ENCODE measurements around the gene RIPOR3.
A peak's percentile ranks its signal among the peaks of the same experiment; 100 is the strongest.
"Not testable (repeated sequence)": the region's sequence is repeated elsewhere in the genome, so short reads cannot be mapped to it uniquely, and the experiment has no call there.

RIPOR3 gene

DNA sequence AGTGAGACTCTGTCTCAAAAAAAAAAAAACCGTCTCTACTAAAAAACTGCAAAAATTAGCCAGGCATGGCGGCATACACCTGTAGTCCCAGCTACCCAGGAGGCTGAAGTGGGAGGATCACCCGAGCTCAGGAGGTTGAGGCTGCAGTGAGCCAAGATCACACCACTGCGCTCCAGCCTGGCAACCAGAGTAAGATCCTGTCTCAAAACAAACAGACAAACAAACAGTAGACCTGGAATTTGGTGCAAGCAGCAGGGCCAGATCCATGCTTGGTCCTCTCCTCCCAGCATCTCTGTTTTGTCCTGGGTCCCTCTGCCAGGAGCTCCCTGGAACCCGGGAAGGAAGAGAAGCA, 11.6 kb downstream of the RIPOR3 start:
- DNase-seq, result no peak

DNA sequence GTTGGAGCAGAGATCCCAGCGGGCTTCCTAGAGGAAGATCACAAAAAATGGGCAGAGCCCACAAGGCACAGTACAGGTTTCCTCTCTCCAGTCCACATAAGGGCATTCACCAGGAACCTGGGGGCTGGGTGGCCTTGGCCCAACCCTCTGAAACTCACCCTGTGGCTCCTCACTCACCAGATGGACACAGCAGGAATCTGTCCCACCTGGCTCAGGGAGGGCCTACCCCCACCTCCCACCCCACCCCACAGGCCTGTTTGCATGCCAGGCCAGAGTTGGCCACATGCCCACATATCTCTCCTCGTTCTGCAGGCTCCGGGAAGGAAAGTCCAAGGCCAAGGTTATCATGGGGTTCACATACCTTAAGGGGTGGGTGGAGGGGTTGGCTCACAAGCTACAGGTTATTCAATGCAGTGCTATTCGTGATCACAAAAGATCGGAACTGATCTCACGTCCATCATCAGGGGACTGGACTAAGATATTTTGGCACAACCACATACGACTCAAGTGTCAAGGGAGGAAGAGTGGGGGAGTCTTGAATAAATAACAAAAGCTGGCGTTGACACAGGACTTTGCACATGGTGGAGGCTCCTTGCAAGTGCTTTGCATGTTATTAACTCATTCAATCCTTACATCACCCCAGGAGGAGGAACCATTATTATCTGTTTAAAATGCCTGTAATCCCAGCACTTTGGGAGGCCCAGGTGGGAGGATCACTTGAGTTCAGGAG, 13.0 kb downstream of the RIPOR3 start:
- DNase-seq, result no peak

DNA sequence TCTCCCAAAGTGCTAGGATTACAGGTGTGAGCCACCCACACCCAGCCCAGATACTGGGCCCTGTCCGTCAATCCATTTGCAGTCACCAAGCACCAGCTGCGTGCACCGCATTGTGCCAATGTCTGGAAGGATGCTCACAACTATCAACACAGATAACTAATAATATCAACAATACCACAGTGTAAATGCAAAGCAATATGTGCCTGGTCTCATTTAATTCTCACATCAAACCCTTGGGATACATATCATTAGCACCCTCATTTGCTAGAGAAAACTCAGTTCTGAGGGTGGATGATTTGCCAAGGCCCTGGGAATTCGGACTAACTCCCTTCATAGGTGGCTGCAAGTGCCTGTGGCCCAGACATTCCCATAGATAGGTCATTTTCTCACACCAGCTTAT, 14.5 kb downstream of the RIPOR3 start:
- DNase-seq, result no peak

DNA sequence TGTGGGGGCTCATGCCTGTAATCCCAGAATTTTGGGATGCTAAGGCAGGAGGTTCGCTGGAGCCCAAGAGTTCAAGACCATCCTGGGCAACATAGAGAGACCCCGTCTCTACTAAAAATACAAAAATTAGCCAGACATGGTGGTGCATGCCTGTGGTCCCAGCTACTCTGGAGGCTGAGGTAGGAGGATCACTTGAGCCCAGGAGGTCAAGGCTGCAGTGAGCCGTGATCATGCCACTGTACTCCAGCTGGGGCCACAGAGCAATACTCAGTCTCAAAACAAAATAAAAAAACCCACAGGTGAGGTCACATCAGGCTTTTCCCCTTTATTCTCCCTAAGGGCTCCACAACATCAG, 15.0 kb downstream of the RIPOR3 start:
- DNase-seq, result not testable (repeated sequence)

DNA sequence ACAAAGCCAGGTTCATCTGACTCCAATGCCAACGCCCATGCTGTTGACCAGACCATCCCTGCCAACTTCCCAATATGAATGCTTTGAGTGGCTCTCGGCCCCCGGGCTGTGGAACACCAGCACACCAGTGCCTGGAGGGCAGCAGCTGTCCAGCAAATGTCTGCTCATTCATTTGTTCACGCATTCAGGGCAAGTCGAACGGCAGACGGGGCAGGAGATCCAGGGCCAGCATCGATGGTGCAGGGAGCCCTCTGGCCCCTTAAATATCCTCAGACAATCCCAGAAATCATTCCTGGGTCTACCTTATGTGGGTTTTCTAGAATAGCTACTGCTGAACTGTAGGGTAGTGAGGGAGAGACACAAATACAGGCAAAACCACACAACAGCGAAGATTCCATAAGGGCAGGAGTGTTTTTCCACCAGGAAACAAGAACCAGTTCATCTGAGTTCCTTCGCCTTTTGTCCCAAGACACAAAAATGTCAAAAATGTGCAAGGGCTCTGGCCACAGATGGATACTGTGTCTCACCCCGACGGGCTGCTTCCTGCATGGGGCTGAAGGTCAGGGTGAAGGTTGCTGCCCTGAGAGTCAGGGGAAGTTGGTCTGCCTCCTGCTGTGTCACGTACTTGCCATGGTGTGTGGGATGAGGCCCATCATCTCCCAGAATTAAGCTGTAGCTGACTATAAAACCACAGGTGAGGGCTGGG, 15.5 kb downstream of the RIPOR3 start:
- DNase-seq, result no peak

DNA sequence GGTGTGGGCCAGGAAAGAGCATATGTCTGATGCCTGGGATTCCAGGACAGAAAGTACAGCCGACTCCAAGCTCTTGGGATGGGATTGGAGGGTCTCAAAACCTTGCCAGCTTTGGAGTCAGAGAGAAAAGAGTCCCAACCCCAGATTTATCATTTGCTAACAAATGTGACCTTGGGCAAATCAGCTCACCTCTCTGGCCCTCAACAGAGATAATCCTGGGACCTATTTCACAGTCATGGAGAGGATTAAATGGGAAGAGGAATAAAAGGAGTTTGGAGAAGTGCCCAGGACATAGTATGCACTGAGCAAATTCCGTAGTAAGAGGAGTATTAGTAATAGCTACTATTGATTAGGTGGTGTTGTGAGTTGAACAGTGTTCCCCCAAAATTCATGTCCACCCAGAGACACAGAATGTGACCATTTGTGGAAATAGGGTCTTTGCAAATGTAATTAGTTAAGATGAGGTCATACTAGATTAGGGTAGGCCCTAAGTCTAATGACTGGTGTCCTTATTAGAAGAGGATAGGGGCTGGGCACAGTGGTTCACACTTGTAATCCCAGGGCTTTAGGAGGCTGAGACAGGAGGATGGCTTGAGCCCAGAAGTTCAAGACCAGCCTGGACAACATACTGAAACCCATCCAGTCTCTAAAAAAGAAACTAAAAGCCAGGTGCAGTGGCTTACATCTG, 17.1 kb downstream of the RIPOR3 start:
- no peak for DNase-seq

DNA sequence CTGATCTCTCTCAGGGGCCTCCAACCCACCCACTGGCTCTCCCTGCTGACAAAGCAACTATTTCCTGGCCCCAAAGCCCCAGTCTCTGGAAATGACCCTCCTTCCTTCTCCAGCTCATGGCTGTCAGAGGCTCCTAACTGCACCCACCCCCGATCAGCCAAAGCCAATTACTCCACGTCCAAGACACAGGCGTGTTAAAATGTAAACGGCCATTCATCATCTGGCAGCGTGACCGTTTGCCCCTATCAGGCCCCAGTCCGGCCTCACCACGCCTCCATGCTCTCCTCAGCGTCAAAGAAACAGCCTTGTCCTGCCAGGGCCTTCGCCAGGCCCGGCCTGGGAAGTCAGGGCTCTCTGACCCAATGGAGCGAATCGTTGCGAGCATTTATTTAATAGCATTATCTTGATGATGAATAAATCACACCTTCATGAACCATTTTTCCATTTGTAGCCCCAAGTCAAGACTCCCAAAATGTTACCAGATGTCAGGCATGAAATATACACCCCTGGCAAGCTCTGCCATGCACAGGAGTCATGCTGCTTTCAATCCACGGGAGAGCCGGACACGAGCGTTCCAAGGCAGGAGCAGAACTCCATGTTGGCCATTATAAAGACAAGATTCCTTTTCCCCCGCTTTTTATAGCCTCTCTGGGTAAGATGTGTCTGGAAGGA, 17.7 kb downstream of the RIPOR3 start:
- DNase-seq, result no peak

DNA sequence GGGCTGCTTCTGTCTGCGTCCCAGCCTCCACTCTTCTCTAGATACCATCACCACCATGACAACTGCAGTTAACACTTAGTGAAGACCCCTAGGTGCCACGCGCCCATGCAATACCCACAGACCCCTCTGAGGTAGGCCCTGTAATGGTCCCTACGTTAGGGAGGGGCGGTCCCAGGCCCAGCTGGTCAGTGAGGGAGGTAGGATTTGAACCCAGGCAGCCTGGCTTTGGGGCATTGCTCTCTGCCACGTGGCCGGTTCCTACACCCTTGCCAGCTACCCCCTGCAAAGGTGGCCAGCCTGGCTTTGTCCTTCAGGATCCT, 18.2 kb downstream of the RIPOR3 start:
- DNase-seq, result no peak

DNA sequence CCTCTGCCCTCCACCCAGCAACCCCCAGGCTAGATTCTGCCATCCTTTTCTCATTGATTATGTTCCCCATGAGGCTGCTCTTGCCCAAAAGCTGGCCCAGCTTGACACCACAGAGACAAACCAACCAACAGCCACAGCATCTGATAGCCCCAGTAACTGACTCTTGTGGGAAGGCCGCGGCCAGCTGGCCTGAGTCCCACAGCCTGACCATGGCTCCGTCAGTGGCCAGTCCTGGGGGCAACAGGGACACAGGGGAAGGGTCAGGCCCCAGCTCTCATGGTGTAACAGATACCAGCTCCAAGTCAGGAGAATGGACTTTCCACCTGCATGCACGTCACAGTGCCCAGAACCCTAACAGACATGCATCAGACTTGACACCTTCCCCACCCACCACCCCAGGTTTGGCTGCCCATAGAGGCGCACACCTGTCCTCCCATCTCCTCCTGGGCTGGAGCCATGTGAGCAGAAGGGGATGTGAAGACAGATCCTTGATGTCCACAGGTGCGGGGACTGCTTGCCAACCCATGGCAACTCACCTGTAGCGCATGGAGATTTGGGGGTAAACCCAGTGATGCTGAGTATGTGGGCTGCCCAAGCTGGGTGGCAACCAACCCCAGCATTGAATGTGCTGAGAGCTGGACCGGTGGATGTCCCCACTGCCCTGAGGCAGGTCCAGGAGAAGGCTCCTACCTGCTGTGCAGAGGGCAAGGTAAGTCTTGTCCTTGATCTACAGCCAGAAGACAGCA, 18.8 kb downstream of the RIPOR3 start:
- DNase-seq, result no peak

DNA sequence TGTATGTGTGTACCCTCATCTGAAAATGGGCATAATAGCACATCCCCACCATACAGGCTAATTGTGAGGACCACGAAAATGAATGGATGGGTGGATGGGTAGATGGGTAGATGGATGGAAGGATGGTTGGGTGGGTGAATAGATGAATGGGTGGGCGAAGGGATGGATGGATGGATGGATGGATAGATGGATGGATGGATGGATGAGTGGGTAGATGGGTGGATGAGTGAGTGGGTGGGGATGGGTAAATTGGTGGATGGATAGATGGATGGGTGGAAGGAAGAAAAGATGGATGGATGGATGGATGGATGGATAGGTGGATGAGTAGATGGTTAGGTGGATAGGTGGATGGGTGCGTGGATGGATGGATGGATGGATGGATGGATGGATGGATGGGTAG, 19.7 kb downstream of the RIPOR3 start:
- no peak for DNase-seq

DNA sequence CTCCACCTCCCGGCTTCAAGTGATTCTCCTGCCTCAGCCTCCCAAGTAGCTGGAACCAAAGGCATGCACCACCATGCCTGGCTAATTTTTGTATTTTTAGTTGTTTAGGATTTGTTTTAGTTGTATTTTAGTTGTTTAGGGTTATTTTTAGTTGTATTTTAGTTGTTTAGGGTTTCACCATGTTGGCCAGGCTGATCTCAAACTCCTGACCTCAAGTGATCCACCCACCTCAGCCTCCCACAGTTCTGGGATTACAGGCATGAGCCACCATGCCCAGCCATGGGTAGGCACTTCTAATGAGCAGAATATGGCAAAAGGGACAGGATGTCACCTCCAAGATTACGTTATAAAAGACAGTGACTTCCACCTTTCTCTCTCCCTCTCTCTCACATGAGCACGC, 20.3 kb downstream of the RIPOR3 start:
- DNase-seq, result not testable (repeated sequence)

DNA sequence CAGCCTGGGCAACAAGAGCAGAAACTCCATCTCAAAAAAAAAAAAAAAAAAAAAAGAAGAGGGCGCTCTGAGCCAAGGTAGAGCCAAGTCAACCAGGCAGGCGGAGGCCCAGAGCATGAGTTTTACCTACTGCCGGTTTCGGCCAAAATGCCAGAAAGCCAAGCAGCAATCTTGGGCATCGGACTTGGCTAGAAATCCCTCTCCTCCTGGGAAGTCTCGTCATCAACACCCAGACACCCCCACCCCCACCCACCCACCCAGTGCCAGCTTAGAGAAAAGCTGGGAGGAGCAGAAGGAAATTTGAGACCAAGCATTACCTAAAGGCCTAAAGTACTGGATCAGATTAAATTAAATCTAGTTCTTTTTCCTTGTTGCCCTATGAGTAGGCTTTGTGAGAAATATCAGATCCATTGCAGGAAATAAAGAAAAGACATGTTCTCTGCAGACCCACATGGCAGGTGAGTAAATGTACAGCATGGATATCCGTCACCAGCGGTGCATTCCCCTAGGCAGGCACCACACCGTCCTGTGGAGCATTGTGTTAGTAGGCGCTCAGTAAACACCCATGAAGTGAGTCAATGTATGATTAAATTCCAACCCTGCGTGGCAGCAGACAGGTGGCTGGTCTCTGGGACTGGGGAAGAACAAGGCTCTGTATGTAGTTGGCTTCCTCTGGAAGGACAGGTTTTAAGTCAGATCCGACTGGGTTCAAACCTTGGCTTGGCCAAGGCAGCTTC, 21.0 kb downstream of the RIPOR3 start:
- no peak for DNase-seq

DNA sequence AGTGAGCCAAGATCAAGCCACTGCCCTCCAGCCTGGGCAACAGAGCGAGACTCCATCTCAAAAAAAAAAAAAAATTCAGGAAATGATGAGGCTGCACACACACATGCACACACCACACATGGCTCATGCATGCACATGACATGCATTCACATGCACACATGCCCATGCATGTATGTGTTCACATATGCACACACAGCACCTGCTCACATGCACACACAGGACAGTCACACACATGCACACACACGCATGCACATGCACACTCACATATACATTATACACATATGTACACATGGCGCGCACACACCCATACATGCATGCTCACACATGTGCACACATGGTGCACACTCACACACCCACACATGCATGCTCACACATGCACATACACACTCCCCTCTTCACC, 22.5 kb downstream of the RIPOR3 start:
- no peak for DNase-seq

DNA sequence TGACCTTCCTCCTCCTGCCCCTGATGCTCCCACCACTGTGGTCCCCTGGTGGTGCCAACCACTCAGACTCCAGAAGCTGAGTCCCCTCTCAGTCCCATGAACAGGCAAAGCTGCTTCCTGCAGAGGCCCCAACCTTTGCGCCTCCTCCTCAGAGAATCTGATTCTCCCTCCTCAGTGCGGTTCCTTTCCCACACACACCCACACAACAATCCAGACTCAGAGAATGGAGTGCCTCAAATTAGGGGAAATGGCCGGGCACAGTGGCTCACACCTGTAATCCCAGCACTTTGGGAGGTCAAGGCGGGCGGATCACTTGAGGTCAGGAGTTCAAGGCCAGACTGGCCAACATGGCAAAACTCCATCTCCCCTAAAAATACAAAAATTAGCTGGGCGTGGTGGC, 23.0 kb downstream of the RIPOR3 start:
- DNase-seq, result no peak

DNA sequence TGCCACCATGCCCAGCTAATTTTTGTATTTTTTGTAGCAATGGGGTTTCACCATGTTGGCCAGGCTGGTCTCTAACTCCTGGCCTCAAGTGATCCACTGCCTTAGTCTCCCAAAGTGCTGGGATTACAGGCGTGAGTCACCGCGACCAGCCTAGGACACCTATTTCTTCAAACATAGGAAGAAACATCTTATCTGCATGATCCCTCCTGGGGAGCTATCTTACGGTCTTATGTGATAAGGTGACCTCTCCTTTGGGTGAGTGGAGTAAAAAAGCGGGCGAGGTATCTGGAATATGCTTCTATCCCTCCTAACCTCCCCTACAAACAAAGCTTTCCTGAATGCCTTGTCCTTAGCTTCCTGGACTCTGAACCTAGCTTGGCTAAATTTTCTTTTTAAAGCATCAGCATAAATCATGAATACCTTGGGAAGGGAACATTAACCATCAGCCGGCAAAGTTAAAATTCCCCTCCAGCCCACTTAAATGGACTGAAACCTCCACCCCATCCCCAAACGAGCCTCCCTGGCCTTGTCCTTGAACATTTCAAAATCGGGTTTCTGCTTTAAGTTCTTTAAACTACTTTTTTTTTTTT, 24.5 kb downstream of the RIPOR3 start:
- no peak for DNase-seq

DNA sequence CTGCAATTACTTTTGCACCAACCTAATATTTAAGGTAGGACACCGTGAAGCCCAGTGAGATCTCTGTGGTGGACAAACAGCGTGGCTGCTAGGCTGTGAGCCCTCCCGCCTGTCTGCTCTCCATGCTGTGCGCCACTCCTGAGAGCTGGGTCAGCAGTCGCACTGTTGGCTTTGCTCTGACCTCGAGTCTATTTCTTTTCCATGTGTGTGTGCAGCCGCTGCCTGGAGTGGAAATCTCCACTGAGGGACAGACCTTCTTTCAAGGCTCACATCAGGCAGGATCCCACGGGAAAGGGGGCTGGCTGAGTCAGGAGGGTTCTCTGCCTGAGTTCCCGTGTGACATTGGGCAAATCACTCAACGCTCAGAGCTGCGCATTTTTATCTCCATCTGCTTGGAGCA, 27.1 kb downstream of the RIPOR3 start:
- DNase-seq, result no peak

DNA sequence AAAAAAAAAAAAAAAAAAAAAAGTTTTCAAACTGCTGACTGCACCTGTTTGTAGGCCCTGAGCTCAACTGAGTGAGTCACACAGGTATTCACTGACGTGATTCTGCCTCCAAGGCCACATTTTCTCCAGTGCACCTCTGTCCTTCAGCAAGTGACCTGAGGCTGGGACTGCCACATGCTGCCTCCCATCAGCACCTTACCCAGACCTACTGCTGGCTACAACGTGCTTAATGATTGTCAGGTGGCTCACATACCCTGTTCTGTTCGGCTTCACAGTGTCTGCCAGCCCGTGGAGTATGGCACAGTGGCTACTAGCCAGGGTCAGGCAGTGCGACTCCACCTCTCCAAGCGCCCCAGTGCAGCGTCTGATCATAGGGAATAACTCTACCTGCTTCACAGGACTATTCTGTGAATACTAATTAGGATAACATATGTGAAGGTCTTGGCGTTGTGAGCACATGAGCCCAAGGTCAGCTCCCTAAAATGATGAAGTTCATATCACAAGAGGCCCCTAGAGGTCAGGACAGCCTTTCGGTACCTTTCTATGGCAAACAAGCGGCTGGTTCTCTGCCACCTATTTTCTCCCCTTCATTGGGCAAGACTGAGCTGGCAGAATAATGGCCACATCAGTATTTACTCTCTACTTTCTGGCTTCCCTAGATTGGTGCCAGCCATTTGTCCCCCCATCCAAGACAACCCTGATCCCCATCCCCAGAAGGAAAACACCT, 28.1 kb downstream of the RIPOR3 start:
- peak; percentile 4 for DNase-seq

DNA sequence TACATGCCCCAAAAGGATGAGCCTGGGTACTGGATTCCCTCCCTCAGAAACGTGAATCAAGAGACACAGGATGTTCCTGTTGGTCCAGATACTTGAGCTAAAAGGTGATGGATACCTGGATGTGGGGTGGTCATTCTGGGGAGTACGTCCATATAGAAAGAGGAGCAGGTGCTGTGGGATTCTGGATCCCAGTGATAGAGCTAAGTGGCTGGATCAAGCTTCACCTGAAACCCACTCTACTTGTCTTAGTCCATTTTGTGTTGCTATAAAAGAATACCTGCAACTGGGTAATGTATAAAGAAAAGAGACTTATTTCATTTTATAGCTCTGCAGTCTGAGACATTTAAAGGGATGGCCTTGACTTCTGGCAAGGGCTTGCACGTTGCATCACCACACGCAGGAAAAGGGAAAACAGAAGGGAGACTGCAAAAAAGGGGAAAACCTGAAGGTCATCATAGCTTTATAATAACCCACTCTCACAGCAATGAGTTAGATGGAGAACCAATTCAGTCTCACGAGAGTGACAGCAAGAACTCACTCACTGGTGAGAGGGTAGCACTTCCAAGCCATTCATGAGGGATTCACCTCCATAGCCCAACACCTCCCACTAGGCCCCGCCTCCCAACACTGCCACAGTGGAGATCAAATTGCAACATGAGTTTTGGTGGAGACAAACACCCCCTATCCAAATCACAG, 31.2 kb downstream of the RIPOR3 start:
- no peak for DNase-seq

DNA sequence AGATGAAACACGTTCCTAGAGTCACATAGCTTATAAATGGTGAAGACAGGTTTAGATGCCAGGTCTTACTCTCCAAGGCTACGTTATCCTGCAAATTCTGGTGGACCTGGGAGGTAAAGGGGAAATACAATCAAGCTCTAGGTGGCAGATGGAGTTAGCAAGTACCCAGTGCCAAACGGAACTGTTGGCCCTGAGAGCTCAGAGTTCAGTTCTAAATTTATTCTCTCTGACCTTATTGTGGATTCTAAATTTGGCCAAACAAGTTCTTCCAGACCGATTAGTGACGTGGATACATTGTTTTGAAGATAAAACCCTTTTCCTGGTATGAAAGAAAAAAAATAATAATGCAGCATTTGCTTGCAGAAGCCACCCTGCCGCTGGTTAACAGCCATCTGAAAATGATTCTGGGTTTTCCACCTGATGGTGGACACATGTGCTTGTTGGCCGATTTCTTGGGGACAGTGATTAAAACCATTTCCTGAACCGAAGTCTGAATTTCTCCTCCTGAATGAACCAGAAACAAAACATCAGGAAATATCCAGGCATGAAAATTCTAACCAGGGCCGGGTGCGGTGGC, 32.5 kb downstream of the RIPOR3 start:
- no peak for DNase-seq

DNA sequence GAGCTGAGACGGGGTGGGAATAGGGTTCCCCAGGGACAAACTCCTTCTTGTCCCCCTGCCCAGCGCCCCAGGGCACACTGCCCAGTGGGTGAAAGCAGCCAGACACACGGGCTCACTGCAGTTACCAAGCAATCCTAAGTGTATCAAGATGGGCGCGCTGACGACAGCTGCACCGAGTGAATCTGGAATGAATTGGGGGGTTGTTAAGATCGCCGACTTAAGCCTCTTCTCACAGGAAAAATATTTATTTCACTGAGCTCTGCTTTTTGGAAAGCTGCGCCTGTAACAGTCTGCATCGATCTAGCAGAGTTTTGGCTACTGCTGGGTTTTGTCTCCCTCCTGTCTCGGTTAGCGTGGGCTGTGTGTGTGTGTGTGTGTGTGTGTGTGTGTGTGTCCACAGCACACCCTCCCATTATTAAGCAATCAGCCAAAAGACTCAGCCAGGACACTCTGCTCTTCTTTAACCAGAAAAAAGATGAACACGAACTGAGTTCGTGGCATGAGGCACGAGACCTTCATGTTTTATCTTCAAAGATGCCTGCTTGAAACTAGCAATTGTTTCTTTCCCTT, 35.9 kb downstream of the RIPOR3 start:
- no peak for DNase-seq
